IMR-90 (cell line): ENCODE measurements around the gene SHOX. TPM values are rescaled to one million over a fixed set of nuclear protein-coding genes. Genes with fewer than 3 reads are reported as not detected.

ENCODE experiments used
- ATAC-seq: fragments of 200-7000 bp; cut with Tn5 transposase; 2 replicates; pipeline ENCODE4 v1.9.1; 2020; ENCODE audit warnings: low read depth, mild to moderate bottlenecking, moderate library complexity
- BruUV-seq: library from RNA; stranded (reverse); fragments of 400-500 nt; replicated peaks from 2 replicates; lab custom pipeline; 2021; lab: Mats Ljungman, UMichigan
- CTCF ChIA-PET: fragments of 300-600 bp; formaldehyde crosslinking; extraction: SDS; loops from one replicate; lab custom pipeline; 2021; ENCODE audit warnings: antibody characterized with exemption; lab: Yijun Ruan, JAX
- POLR2A ChIA-PET: fragments of 300-600 bp; sonication (Branson Sonifier 250); formaldehyde crosslinking; loops from one replicate; lab custom pipeline; 2022; ENCODE audit warnings: antibody characterized with exemption; ENCODE audit not compliant: unreplicated experiment; lab: Charles Lee
- DNase-seq: peaks from one replicate; pipeline ENCODE4 v3.0.0; 2013
- H2AFZ ChIP-seq: replicated peaks from 2 replicates; pipeline ENCODE3; 2013; ENCODE audit warnings: low read length, mild to moderate bottlenecking; ENCODE audit not compliant: poor library complexity
- H2AK5ac ChIP-seq: 2 replicates; pipeline ENCODE4 v1.6.1; 2013; ENCODE audit warnings: low read depth, low read length, inconsistent platforms
- H2AK9ac ChIP-seq: replicated peaks from 2 replicates; pipeline ENCODE3; 2013; ENCODE audit warnings: mild to moderate bottlenecking, low read depth, low read length, moderate library complexity; ENCODE audit not compliant: poor library complexity
- H2BK120ac ChIP-seq: 2 replicates; pipeline ENCODE4 v1.6.1; 2013; ENCODE audit warnings: low read depth, low read length, inconsistent platforms
- H2BK15ac ChIP-seq: 3 replicates; pipeline ENCODE4 v1.6.1; 2013; ENCODE audit warnings: low read depth, low read length, inconsistent platforms
- H2BK20ac ChIP-seq: 2 replicates; pipeline ENCODE4 v1.6.1; 2013; ENCODE audit warnings: low read depth, mild to moderate bottlenecking, inconsistent platforms, low read length, moderate library complexity
- H2BK5ac ChIP-seq: 2 replicates; pipeline ENCODE4 v1.6.1; 2013; ENCODE audit warnings: mild to moderate bottlenecking, low read depth, low read length, inconsistent platforms; ENCODE audit not compliant: poor library complexity, severe bottlenecking
- H3K14ac ChIP-seq: replicated peaks from 2 replicates; pipeline ENCODE4 v1.6.1; 2013; ENCODE audit warnings: low read depth, low read length, inconsistent platforms
- H3K18ac ChIP-seq: 2 replicates; pipeline ENCODE4 v1.6.1; 2013; ENCODE audit warnings: low read depth, low read length, control low read depth
- H3K23ac ChIP-seq: 2 replicates; pipeline ENCODE4 v1.6.1; 2013; ENCODE audit warnings: low read depth, low read length, inconsistent platforms
- H3K27ac ChIP-seq: 2 replicates; pipeline ENCODE4 v1.5.1; 2013; ENCODE audit warnings: mild to moderate bottlenecking, control low read depth, low read length; ENCODE audit not compliant: insufficient read depth
- H3K27me3 ChIP-seq: 2 replicates; pipeline ENCODE4 v1.6.1; 2013; ENCODE audit warnings: low read length; ENCODE audit not compliant: control insufficient read depth, insufficient read depth
- H3K36me3 ChIP-seq: 2 replicates; pipeline ENCODE4 v1.6.1; 2013; ENCODE audit warnings: low read length, mixed read lengths; ENCODE audit not compliant: control insufficient read depth, insufficient read depth
- H3K4ac ChIP-seq: 2 replicates; pipeline ENCODE4 v1.6.1; 2013; ENCODE audit warnings: low read depth, low read length, inconsistent platforms
- H3K4me1 ChIP-seq: 2 replicates; pipeline ENCODE4 v1.6.1; 2013; ENCODE audit warnings: low read length, mixed read lengths; ENCODE audit not compliant: control insufficient read depth, insufficient read depth
- H3K4me2 ChIP-seq: 2 replicates; pipeline ENCODE4 v1.6.1; 2013; ENCODE audit warnings: low read depth, mild to moderate bottlenecking, control low read depth, low read length, moderate library complexity
- H3K4me3 ChIP-seq: 2 replicates; pipeline ENCODE4 v1.5.1; 2013; ENCODE audit warnings: low read depth, mild to moderate bottlenecking, control low read depth, low read length, moderate library complexity; ENCODE audit not compliant: insufficient read depth
- H3K56ac ChIP-seq: 2 replicates; pipeline ENCODE4 v1.6.1; 2013; ENCODE audit warnings: low read length, inconsistent platforms; ENCODE audit not compliant: insufficient read depth; ENCODE audit errors: extremely low read depth
- H3K79me1 ChIP-seq, 2 experiments: 2 replicates each; pipeline ENCODE4 v1.6.1; 2013; ENCODE audit warnings: low read length in 2 of 2, inconsistent platforms in 1 of 2, low read depth in 1 of 2
- H3K9ac ChIP-seq: 2 replicates; pipeline ENCODE4 v1.6.1; 2013; ENCODE audit warnings: low read depth, low read length, control low read depth
- H3K9me1 ChIP-seq: 2 replicates; pipeline ENCODE4 v1.6.1; 2013; ENCODE audit warnings: low read length, inconsistent platforms; ENCODE audit not compliant: insufficient read depth
- H3K9me3 ChIP-seq: 2 replicates; pipeline ENCODE4 v1.6.1; 2013; ENCODE audit warnings: low read length; ENCODE audit not compliant: control insufficient read depth, insufficient read depth
- H4K20me1 ChIP-seq: 2 replicates; pipeline ENCODE4 v1.6.1; 2013; ENCODE audit warnings: low read length, inconsistent platforms; ENCODE audit not compliant: insufficient read depth
- H4K5ac ChIP-seq: 2 replicates; pipeline ENCODE4 v1.6.1; 2013; ENCODE audit warnings: mild to moderate bottlenecking, low read depth, low read length, control low read depth
- H4K8ac ChIP-seq, 2 experiments: 2 replicates each; pipeline ENCODE4 v1.6.1; 2013; ENCODE audit warnings: low read depth in 2 of 2, low read length in 2 of 2, control low read depth in 1 of 2, inconsistent platforms in 1 of 2
- H4K91ac ChIP-seq: 2 replicates; pipeline ENCODE4 v1.6.1; 2013; ENCODE audit warnings: low read depth, low read length, inconsistent platforms; ENCODE audit not compliant: insufficient read depth
- BHLHE40 ChIP-seq: fragments of 150-350 bp; IDR thresholded peaks from 2 replicates; pipeline ENCODE4 v1.6.1; 2016; ENCODE audit warnings: mild to moderate bottlenecking, low read depth, low read length
- CHD1 ChIP-seq: IDR thresholded peaks from 2 replicates; pipeline ENCODE4 v1.6.1; 2012; ENCODE audit warnings: low read depth, low read length, improper control_type of control experiment
- CTCF ChIP-seq: conservative IDR thresholded peaks from 2 replicates; pipeline ENCODE4 v1.5.1; 2012; ENCODE audit warnings: mild to moderate bottlenecking, low read depth, low read length, improper control_type of control experiment
- FOS ChIP-seq: fragments of 150-350 bp; IDR thresholded peaks from 2 replicates; pipeline ENCODE4 v1.6.1; 2016; ENCODE audit warnings: low read depth, low read length
- MAFK ChIP-seq: IDR thresholded peaks from 2 replicates; pipeline ENCODE4 v1.6.1; 2012; ENCODE audit warnings: low read depth, low read length, improper control_type of control experiment
- MAZ ChIP-seq: IDR thresholded peaks from 2 replicates; pipeline ENCODE4 v1.6.1; 2012; ENCODE audit warnings: low read depth, mild to moderate bottlenecking, low read length, improper control_type of control experiment, moderate library complexity, borderline replicate concordance
- RCOR1 ChIP-seq: IDR thresholded peaks from 2 replicates; pipeline ENCODE4 v1.6.1; 2012; ENCODE audit warnings: mild to moderate bottlenecking, low read length, improper control_type of control experiment; ENCODE audit not compliant: insufficient replicate concordance
- RFX5 ChIP-seq: IDR thresholded peaks from 2 replicates; pipeline ENCODE4 v1.8.0; 2012; ENCODE audit warnings: low read depth, mild to moderate bottlenecking, low read length, moderate library complexity
- USF2 ChIP-seq: fragments of 150-350 bp; IDR thresholded peaks from 2 replicates; pipeline ENCODE4 v1.6.1; 2017; ENCODE audit warnings: mild to moderate bottlenecking, antibody characterized with exemption, low read length, low read depth
- WGBS, 2 experiments: methylation state at CpG; one replicate each; pipeline versions ENCODE4 v1.1.5 to v1.1.7; 2013; ENCODE audit warnings: missing lambda C conversion rate in 2 of 2; ENCODE audit not compliant: insufficient read length in 1 of 2; ENCODE audit errors: extremely low coverage in 2 of 2; 5-methylcytosine and 5-hydroxymethylcytosine counted together
- dilution Hi-C: fragments of 300-500 bp; cut with HindIII; formaldehyde crosslinking; loops from one replicate; pipeline ENCODE4 v1.14.3; 2018; ENCODE audit warnings: low sequenced_read_pairs; ENCODE audit not compliant: unreplicated experiment
- in situ Hi-C: fragments of 300-500 bp; cut with MboI; formaldehyde crosslinking; loops from 3 replicates; pipeline ENCODE4 v1.14.3; 2019; ENCODE audit warnings: low sequenced_read_pairs, inconsistent platforms, mixed read lengths
- intact Hi-C: fragments of 100-400 bp; cut with micrococcal nuclease; formaldehyde crosslinking; loops from 2 replicates; pipeline ENCODE4 v1.10.0; 2022
- polyA plus RNA-seq, 3 experiments: library from polyadenylated mRNA; depleted of rRNA; stranded (reverse); fragments of >200 nt; gene quantifications; 2 replicates each; pipeline ENCODE4 v1.2.3, GENCODE V29; 2012; ENCODE audit warnings: low replicate concordance in 1 of 3
- total RNA-seq: library from RNA; depleted of rRNA; stranded (reverse); fragments of >200 nt; gene quantifications from 2 replicates; pipeline ENCODE4 v1.2.3, GENCODE V29; 2012

SHOX gene
- total and polyA plus RNA-seq, 2 of the 4 experiments (the other 2 are of a cell fraction): not detected

DNA sequence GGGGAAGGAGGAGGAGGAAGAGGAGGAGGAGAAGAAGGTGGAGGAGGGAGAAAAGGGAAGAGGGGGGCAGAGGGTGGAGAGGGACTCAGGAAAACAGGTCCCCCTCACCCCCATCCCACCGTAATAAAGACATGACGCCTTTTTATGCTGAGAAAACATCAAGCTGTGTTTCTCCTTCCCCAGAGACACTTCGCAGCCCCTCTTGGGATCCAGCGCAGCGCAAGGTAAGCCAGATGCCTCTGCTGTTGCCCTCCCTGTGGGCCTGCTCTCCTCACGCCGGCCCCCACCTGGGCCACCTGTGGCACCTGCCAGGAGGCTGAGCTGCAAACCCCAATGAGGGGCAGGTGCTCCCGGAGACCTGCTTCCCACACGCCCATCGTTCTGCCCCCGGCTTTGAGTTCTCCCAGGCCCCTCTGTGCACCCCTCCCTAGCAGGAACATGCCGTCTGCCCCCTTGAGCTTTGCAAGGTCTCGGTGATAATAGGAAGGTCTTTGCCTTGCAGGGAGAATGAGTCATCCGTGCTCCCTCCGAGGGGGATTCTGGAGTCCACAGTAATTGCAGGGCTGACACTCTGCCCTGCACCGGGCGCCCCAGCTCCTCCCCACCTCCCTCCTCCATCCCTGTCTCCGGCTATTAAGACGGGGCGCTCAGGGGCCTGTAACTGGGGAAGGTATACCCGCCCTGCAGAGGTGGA is 45.3 kb upstream of the SHOX start:
- no peaks in the 10 kb centered on the region for H3K27me3 ChIP-seq
- BruUV-seq: no TSS peak
- dilution Hi-C loops: no loop called here

More for the DNA sequence above, 45.3 kb upstream of the SHOX start:
- H4K91ac ChIP-seq: no peak overlapping the region
- no peak for ATAC-seq
- no CpG with 5 or more reads among the region's 21 CpGs for WGBS, 2 experiments
- no peak overlapping the region for H2BK120ac ChIP-seq
- H3K4me1 ChIP-seq: no peaks in the 10 kb centered on the region
- no peak overlapping the region for H2AFZ ChIP-seq
- DNase-seq: no peak
- no peaks in the 10 kb centered on the region for H3K79me1 ChIP-seq
- no peak overlapping the region for H3K4me3 ChIP-seq
- H3K14ac ChIP-seq: no peak overlapping the region
- H2BK15ac ChIP-seq: no peak overlapping the region
- no peaks in the 10 kb centered on the region for H3K36me3 ChIP-seq
- no peak overlapping the region for H4K8ac ChIP-seq
- no peak overlapping the region for H4K5ac ChIP-seq
- no peak overlapping the region for H3K56ac ChIP-seq
- in situ Hi-C loops (no loop called here), intact Hi-C loops (no loop called here)
- H3K27ac ChIP-seq: no peak overlapping the region
- no peak for TF ChIP-seq USF2
- no peak for TF ChIP-seq RFX5
- TF ChIP-seq MAZ: no peak
- TF ChIP-seq BHLHE40: no peak
- TF ChIP-seq CHD1: no peak
- no peak for TF ChIP-seq CTCF
- no peak for TF ChIP-seq MAFK
- TF ChIP-seq RCOR1: no peak
- no peak for TF ChIP-seq FOS
- no peak overlapping the region for H3K4ac ChIP-seq
- H3K23ac ChIP-seq: no peak overlapping the region
- H4K20me1 ChIP-seq: no peaks in the 10 kb centered on the region
- H3K4me2 ChIP-seq: no peak overlapping the region
- H3K9me3 ChIP-seq: peaks cover 10% of the 10 kb centered on the region
- POLR2A ChIA-PET: no interaction called here
- CTCF ChIA-PET: no interaction called here
- H2BK5ac ChIP-seq: no peak overlapping the region
- H2AK9ac ChIP-seq: no peak overlapping the region
- no peak overlapping the region for H2AK5ac ChIP-seq
- no peak overlapping the region for H3K18ac ChIP-seq
- no peak overlapping the region for H2BK20ac ChIP-seq
- H3K9ac ChIP-seq: no peak overlapping the region
- H3K9me1 ChIP-seq: no peaks in the 10 kb centered on the region
